BE2C (cell line): Measurements from ENCODE around the gene ABCA8.
"Not testable (repeated sequence)": the region's sequence is repeated elsewhere in the genome, so short reads cannot be mapped to it uniquely, and the experiment has no call there.

Experiments
- DNase-seq: peaks from one replicate; pipeline ENCODE4 v3.0.0-alpha.2; 2020
- H3K27me3 ChIP-seq: fragments of 250-450 bp; sonication (Bioruptor Pico); 2 replicates; pipeline ENCODE4 v1.5.1; 2020; ENCODE audit warnings: mild to moderate bottlenecking
- H3K36me3 ChIP-seq: fragments of 250-450 bp; sonication (Bioruptor Pico); 2 replicates; pipeline ENCODE4 v1.5.1; 2020; ENCODE audit warnings: mild to moderate bottlenecking
- H3K4me1 ChIP-seq: fragments of 250-450 bp; sonication (Bioruptor Pico); 2 replicates; pipeline ENCODE4 v1.5.1; 2020
- H3K4me3 ChIP-seq: 2 replicates; pipeline ENCODE4 v1.5.1; 2011; ENCODE audit warnings: low read depth, low read length
- H3K9me3 ChIP-seq: fragments of 250-450 bp; sonication (Bioruptor Pico); 2 replicates; pipeline ENCODE4 v1.5.1; 2020
- CTCF ChIP-seq: IDR thresholded peaks from 2 replicates; pipeline ENCODE4 v1.5.1; 2012; ENCODE audit warnings: mild to moderate bottlenecking, low read depth, low read length

Gene ABCA8

DNA sequence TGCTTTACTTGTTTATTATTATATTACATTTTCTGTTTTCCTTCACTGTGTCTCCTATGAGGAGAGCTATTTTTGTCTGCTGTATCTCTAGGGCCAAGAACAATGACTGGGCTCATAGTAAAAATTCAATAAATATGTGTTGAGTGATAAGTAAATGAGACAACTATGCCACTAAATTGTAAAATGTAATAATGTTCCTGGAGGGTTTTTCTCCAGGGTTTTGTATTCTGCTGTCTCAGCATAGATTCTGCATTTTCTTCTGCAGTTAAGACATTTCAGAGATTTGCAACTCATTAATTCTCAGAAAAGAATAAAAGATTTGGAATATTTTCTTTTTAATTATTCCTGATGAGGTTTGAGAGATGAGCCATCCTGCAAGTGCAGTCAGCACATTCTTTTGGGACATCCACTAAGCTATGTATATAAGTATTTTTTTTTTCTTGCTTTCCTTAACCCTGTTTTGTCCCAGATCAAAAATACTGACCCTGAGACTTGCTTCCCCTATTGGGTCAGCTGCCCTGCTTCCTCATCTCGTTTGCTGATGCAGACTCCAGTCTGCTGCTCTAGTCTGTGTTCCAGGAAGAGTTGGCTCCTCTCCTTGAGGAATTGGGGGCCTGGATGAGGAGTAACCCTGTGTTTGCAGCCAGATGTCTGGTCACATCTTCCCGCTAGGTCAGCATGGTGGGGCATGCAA lies 122.9 kb downstream of the ABCA8 start:
- Histone ChIP-seq H3K4me3 (no peak overlapping the region), H3K9me3 (no peaks in the 10 kb centered on the region), H3K4me1 (no peaks in the 10 kb centered on the region), H3K36me3 (no peaks in the 10 kb centered on the region), H3K27me3 (0 out of 2 replicates have a peak, but pooled peaks cover 8% of the 10 kb centered on the region)
- DNase-seq = no peak
- no peak for TF ChIP-seq CTCF

DNA sequence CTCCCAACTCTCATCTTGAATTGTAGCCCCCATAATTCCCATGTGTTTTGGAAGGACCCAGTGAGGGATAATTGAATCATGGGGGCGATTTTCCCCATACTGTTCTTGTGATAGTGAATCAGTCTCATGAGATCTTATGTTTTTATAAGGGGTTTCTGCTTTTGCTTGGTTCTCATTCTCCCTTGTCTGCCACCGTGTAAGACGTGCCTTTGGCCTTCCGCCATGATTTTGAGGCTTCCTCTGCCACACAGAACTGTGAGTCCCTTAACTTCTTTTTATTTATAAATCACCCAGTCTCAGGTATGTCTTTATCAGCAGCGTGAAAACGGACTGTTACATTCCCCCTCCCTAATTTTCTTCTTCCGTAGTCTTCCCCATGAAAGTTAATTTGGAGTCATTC lies 124.0 kb downstream of the ABCA8 start:
- no peaks in the 10 kb centered on the region for H3K9me3 ChIP-seq

GRCh38 chr17:68830313-68830712 lies 124.9 kb downstream of the ABCA8 start:
- no peak for DNase-seq
- Histone ChIP-seq H3K9me3 (no peaks in the 10 kb centered on the region), H3K4me1 (no peaks in the 10 kb centered on the region), H3K4me3 (no peak overlapping the region), H3K27me3 (0 out of 2 replicates have a peak, but pooled peaks cover 8% of the 10 kb centered on the region), H3K36me3 (no peaks in the 10 kb centered on the region)
- no peak for TF ChIP-seq CTCF

More for the DNA sequence above, 124.0 kb downstream of the ABCA8 start:
- H3K36me3 ChIP-seq = no peaks in the 10 kb centered on the region
- H3K27me3 ChIP-seq = 0 out of 2 replicates have a peak, but pooled peaks cover 8% of the 10 kb centered on the region
- no peak for TF ChIP-seq CTCF
- no peak overlapping the region for H3K4me3 ChIP-seq
- no peak for DNase-seq
- no peaks in the 10 kb centered on the region for H3K4me1 ChIP-seq

- Histone ChIP-seq H3K36me3 (no peaks in the 10 kb centered on the region), H3K4me3 (no peak overlapping the region), H3K27me3 (0 out of 2 replicates have a peak, but pooled peaks cover 8% of the 10 kb centered on the region), H3K4me1 (no peaks in the 10 kb centered on the region), H3K9me3 (no peaks in the 10 kb centered on the region)
- no peak for TF ChIP-seq CTCF
- no peak for DNase-seq
Measured at GRCh38 chr17:68829211-68829610, 126.0 kb downstream of the ABCA8 start.

GRCh38 chr17:68824707-68825106 lies 130.5 kb downstream of the ABCA8 start:
- Histone ChIP-seq H3K4me1 (no peaks in the 10 kb centered on the region), H3K9me3 (no peaks in the 10 kb centered on the region), H3K27me3 (peaks cover 32% of the 10 kb centered on the region), H3K36me3 (no peaks in the 10 kb centered on the region), H3K4me3 (no peak overlapping the region)
- no peak for DNase-seq
- no peak for TF ChIP-seq CTCF

- H3K27me3 ChIP-seq = peaks cover 34% of the 10 kb centered on the region
- H3K4me3 ChIP-seq, H3K36me3 ChIP-seq, H3K9me3 ChIP-seq, H3K4me1 ChIP-seq, DNase-seq: not testable (repeated sequence)
Measured at GRCh38 chr17:68824185-68824584, 131.0 kb downstream of the ABCA8 start.
